Measurements from ENCODE around the gene RPP14.

The RPP14 gene

GRCh38 chr3:58299839-58300516 is 6.1 kb upstream of the RPP14 start:
- peaks cover 3% of the 10 kb centered on the region for H3K36me3 Mint-ChIP-seq (ENCODE audit: low read depth)
- H3K27ac Mint-ChIP-seq, result no peak overlapping the region
- no peaks in the 10 kb centered on the region for H3K4me1 Mint-ChIP-seq (ENCODE audit: low read depth)
- H3K27me3 Mint-ChIP-seq (ENCODE audit: low read depth), result peaks cover 7% of the 10 kb centered on the region
- DNase-seq (ENCODE audit: low spot score), result no peak
- H3K9me3 Mint-ChIP-seq, result peaks cover 12% of the 10 kb centered on the region
- no peak overlapping the region for H3K4me3 Mint-ChIP-seq

- Mint-ChIP-seq H3K27me3 (ENCODE audit: low read depth) (no peaks in the 10 kb centered on the region), H3K9me3 (no peaks in the 10 kb centered on the region), H3K36me3 (ENCODE audit: low read depth) (peaks cover 25% of the 10 kb centered on the region), H3K27ac (peak overlapping the region; percentile 100), H3K4me3 (peak overlapping the region; percentile 98), H3K4me1 (ENCODE audit: low read depth) (peaks cover 19% of the 10 kb centered on the region)
- DNase-seq (ENCODE audit: low spot score), result peak; percentile 20
Measured at GRCh38 chr3:58307639-58308215, 1.7 kb downstream of the RPP14 start.

- H3K4me3 Mint-ChIP-seq, result peak overlapping the region; percentile 98
- peaks cover 19% of the 10 kb centered on the region for H3K4me1 Mint-ChIP-seq (ENCODE audit: low read depth)
- no peak overlapping the region for H3K27ac Mint-ChIP-seq
- H3K36me3 Mint-ChIP-seq (ENCODE audit: low read depth), result peaks cover 29% of the 10 kb centered on the region
- H3K9me3 Mint-ChIP-seq, result no peaks in the 10 kb centered on the region
- DNase-seq (ENCODE audit: low spot score), result no peak
- no peaks in the 10 kb centered on the region for H3K27me3 Mint-ChIP-seq (ENCODE audit: low read depth)
Measured at GRCh38 chr3:58308728-58309127, 2.7 kb downstream of the RPP14 start.

- Mint-ChIP-seq H3K27ac (no peak overlapping the region), H3K4me3 (no peak overlapping the region), H3K36me3 (ENCODE audit: low read depth) (peaks cover 42% of the 10 kb centered on the region), H3K27me3 (ENCODE audit: low read depth) (no peaks in the 10 kb centered on the region), H3K4me1 (ENCODE audit: low read depth) (no peaks in the 10 kb centered on the region), H3K9me3 (no peaks in the 10 kb centered on the region)
- DNase-seq (ENCODE audit: low spot score), result no peak
Measured at GRCh38 chr3:58317811-58318210, 11.8 kb downstream of the RPP14 start.

GRCh38 chr3:58321791-58322190 is 15.7 kb downstream of the RPP14 start:
- H3K36me3 Mint-ChIP-seq (ENCODE audit: low read depth), result peaks cover 24% of the 10 kb centered on the region

GRCh38 chr3:58322793-58323192 is 16.7 kb downstream of the RPP14 start:
- no peak for DNase-seq (ENCODE audit: low spot score)
- no peaks in the 10 kb centered on the region for H3K9me3 Mint-ChIP-seq
- no peak overlapping the region for H3K27ac Mint-ChIP-seq
- H3K4me3 Mint-ChIP-seq, result no peak overlapping the region
- peaks cover 19% of the 10 kb centered on the region for H3K36me3 Mint-ChIP-seq (ENCODE audit: low read depth)
- H3K27me3 Mint-ChIP-seq (ENCODE audit: low read depth), result no peaks in the 10 kb centered on the region
- peaks cover 27% of the 10 kb centered on the region for H3K4me1 Mint-ChIP-seq (ENCODE audit: low read depth)

More at GRCh38 chr3:58321791-58322190, 15.7 kb downstream of the RPP14 start:
- Mint-ChIP-seq H3K4me1 (ENCODE audit: low read depth) (peaks cover 27% of the 10 kb centered on the region), H3K9me3 (no peaks in the 10 kb centered on the region), H3K27ac (no peak overlapping the region), H3K27me3 (ENCODE audit: low read depth) (no peaks in the 10 kb centered on the region), H3K4me3 (no peak overlapping the region)
- DNase-seq (ENCODE audit: low spot score), result no peak

GRCh38 chr3:58323529-58324390 is 17.7 kb downstream of the RPP14 start:
- Mint-ChIP-seq H3K9me3 (no peaks in the 10 kb centered on the region), H3K4me1 (ENCODE audit: low read depth) (peaks cover 27% of the 10 kb centered on the region), H3K4me3 (no peak overlapping the region), H3K27me3 (ENCODE audit: low read depth) (no peaks in the 10 kb centered on the region), H3K27ac (peak overlapping the region; percentile 69), H3K36me3 (ENCODE audit: low read depth) (peaks cover 11% of the 10 kb centered on the region)
- DNase-seq (ENCODE audit: low spot score), result no peak

GRCh38 chr3:58324391-58325390 is 18.6 kb downstream of the RPP14 start:
- Mint-ChIP-seq H3K4me3 (peak overlapping the region; percentile 34), H3K27ac (peak overlapping the region; percentile 74), H3K9me3 (no peaks in the 10 kb centered on the region), H3K36me3 (ENCODE audit: low read depth) (peaks cover 4% of the 10 kb centered on the region), H3K27me3 (ENCODE audit: low read depth) (no peaks in the 10 kb centered on the region), H3K4me1 (ENCODE audit: low read depth) (peaks cover 27% of the 10 kb centered on the region)
- peak; percentile 40 for DNase-seq (ENCODE audit: low spot score)

- H3K27me3 Mint-ChIP-seq (ENCODE audit: low read depth), result no peaks in the 10 kb centered on the region
- peak overlapping the region; percentile 74 for H3K27ac Mint-ChIP-seq
- H3K4me1 Mint-ChIP-seq (ENCODE audit: low read depth), result peaks cover 28% of the 10 kb centered on the region
- peaks cover 3% of the 10 kb centered on the region for H3K36me3 Mint-ChIP-seq (ENCODE audit: low read depth)
- peak overlapping the region; percentile 34 for H3K4me3 Mint-ChIP-seq
- H3K9me3 Mint-ChIP-seq, result no peaks in the 10 kb centered on the region
- DNase-seq (ENCODE audit: low spot score), result no peak
Measured at GRCh38 chr3:58325525-58325992, 19.5 kb downstream of the RPP14 start.

GRCh38 chr3:58326267-58326900 is 20.3 kb downstream of the RPP14 start:
- Mint-ChIP-seq H3K27ac (no peak overlapping the region), H3K27me3 (ENCODE audit: low read depth) (no peaks in the 10 kb centered on the region), H3K4me3 (no peak overlapping the region), H3K36me3 (ENCODE audit: low read depth) (peaks cover 1% of the 10 kb centered on the region), H3K4me1 (ENCODE audit: low read depth) (peaks cover 28% of the 10 kb centered on the region), H3K9me3 (no peaks in the 10 kb centered on the region)
- no peak for DNase-seq (ENCODE audit: low spot score)

- no peak overlapping the region for H3K4me3 Mint-ChIP-seq
- H3K36me3 Mint-ChIP-seq (ENCODE audit: low read depth), result peaks cover 1% of the 10 kb centered on the region
- no peak for DNase-seq (ENCODE audit: low spot score)
- H3K4me1 Mint-ChIP-seq (ENCODE audit: low read depth), result peaks cover 28% of the 10 kb centered on the region
- H3K9me3 Mint-ChIP-seq, result no peaks in the 10 kb centered on the region
- H3K27me3 Mint-ChIP-seq (ENCODE audit: low read depth), result no peaks in the 10 kb centered on the region
- H3K27ac Mint-ChIP-seq, result peak overlapping the region; percentile 26
Measured at GRCh38 chr3:58329150-58329921, 23.3 kb downstream of the RPP14 start.

GRCh38 chr3:58329922-58330413 is 23.9 kb downstream of the RPP14 start:
- Mint-ChIP-seq H3K36me3 (ENCODE audit: low read depth) (peaks cover 1% of the 10 kb centered on the region), H3K4me3 (no peak overlapping the region), H3K9me3 (no peaks in the 10 kb centered on the region), H3K27me3 (ENCODE audit: low read depth) (no peaks in the 10 kb centered on the region), H3K27ac (no peak overlapping the region), H3K4me1 (ENCODE audit: low read depth) (peaks cover 28% of the 10 kb centered on the region)
- no peak for DNase-seq (ENCODE audit: low spot score)
